Activated T-helper 1 cell treated with anti-CD3 and anti-CD28 coated beads, Interleukin-12 subunit alpha, Interleukin-12 subunit beta, Interleukin-2, Interleukin-4 antibody, amounts not matched to agents 30 ng/mL and 10 ng/mL and 1 ng/mL, durations not matched to agents 14 hours and 24 hours and 36 hours (primary cell): Measurements from ENCODE around the gene AGBL1. TPM values are rescaled to one million over a fixed set of nuclear protein-coding genes. Genes with fewer than 3 reads are reported as not detected.
"Not testable (repeated sequence)": the region's sequence is repeated elsewhere in the genome, so short reads cannot be mapped to it uniquely, and the experiment has no call there.

Source experiments
- DNase-seq: peaks from one replicate; pipeline ENCODE4 v3.0.0; 2021; ENCODE audit warnings: low spot score
- H3K27ac Mint-ChIP-seq: one replicate; pipeline ENCODE4 v1.8.0; 2021; ENCODE audit warnings: mild to moderate bottlenecking, mixed read lengths
- H3K27me3 Mint-ChIP-seq: one replicate; pipeline ENCODE4 v1.8.0; 2022; ENCODE audit warnings: mild to moderate bottlenecking, moderate library complexity, mixed read lengths; ENCODE audit not compliant: insufficient read depth
- H3K36me3 Mint-ChIP-seq: one replicate; pipeline ENCODE4 v1.8.0; 2021; ENCODE audit warnings: low read depth, mixed read lengths
- H3K4me1 Mint-ChIP-seq: one replicate; pipeline ENCODE4 v1.8.0; 2021; ENCODE audit warnings: low read depth, mixed read lengths
- H3K4me3 Mint-ChIP-seq: one replicate; pipeline ENCODE4 v1.8.0; 2021; ENCODE audit warnings: mild to moderate bottlenecking, moderate library complexity, mixed read lengths
- H3K9me3 Mint-ChIP-seq: one replicate; pipeline ENCODE4 v1.8.0; 2021; ENCODE audit warnings: mixed read lengths
- intact Hi-C: fragments of 100-400 bp; cut with micrococcal nuclease; formaldehyde crosslinking; loops from one replicate; pipeline ENCODE4 v1.15.1; 2024
- total RNA-seq: library from RNA; stranded (reverse); gene quantifications from 2 replicates; pipeline ENCODE4 v1.2.3, GENCODE V29; 2022

The AGBL1 gene
- total RNA-seq, 1 donor from 2014 or later, result not detected

- H3K4me1 Mint-ChIP-seq, result no peaks in the 10 kb centered on the region
- no peak overlapping the region for H3K27ac Mint-ChIP-seq
- intact Hi-C loops, result no loop called here
- H3K9me3 Mint-ChIP-seq, result peaks cover 4% of the 10 kb centered on the region
- peaks cover 2% of the 10 kb centered on the region for H3K27me3 Mint-ChIP-seq
- H3K36me3 Mint-ChIP-seq, result no peaks in the 10 kb centered on the region
- no peak for DNase-seq
- no peak overlapping the region for H3K4me3 Mint-ChIP-seq
These were observed 366.0 kb downstream of the AGBL1 start for GRCh38 chr15:86445579-86446252.

GRCh38 chr15:86446253-86446640 is 366.6 kb downstream of the AGBL1 start:
- no peak for DNase-seq
- no peaks in the 10 kb centered on the region for H3K36me3 Mint-ChIP-seq
- peaks cover 2% of the 10 kb centered on the region for H3K27me3 Mint-ChIP-seq
- no peak overlapping the region for H3K4me3 Mint-ChIP-seq
- H3K9me3 Mint-ChIP-seq, result peaks cover 4% of the 10 kb centered on the region
- no peaks in the 10 kb centered on the region for H3K4me1 Mint-ChIP-seq
- H3K27ac Mint-ChIP-seq, result no peak overlapping the region
- intact Hi-C loops, result no loop called here

- H3K27ac Mint-ChIP-seq, H3K4me1 Mint-ChIP-seq, intact Hi-C loops, H3K36me3 Mint-ChIP-seq, H3K4me3 Mint-ChIP-seq, DNase-seq, H3K27me3 Mint-ChIP-seq: not testable (repeated sequence)
- peaks cover 19% of the 10 kb centered on the region for H3K9me3 Mint-ChIP-seq
These were observed 385.9 kb downstream of the AGBL1 start for GRCh38 chr15:86465470-86466039.

- H3K4me1 Mint-ChIP-seq, result no peaks in the 10 kb centered on the region
- no peak overlapping the region for H3K4me3 Mint-ChIP-seq
- peaks cover 3% of the 10 kb centered on the region for H3K9me3 Mint-ChIP-seq
- DNase-seq, result no peak
- no peak overlapping the region for H3K27ac Mint-ChIP-seq
- intact Hi-C loops, result no loop called here
- H3K36me3 Mint-ChIP-seq, result no peaks in the 10 kb centered on the region
- no peaks in the 10 kb centered on the region for H3K27me3 Mint-ChIP-seq
These were observed 402.0 kb downstream of the AGBL1 start for GRCh38 chr15:86481720-86482119.

GRCh38 chr15:86483936-86484335 is 404.3 kb downstream of the AGBL1 start:
- Mint-ChIP-seq H3K36me3 (no peaks in the 10 kb centered on the region), H3K27me3 (no peaks in the 10 kb centered on the region), H3K9me3 (peaks cover 3% of the 10 kb centered on the region), H3K27ac (no peak overlapping the region), H3K4me3 (no peak overlapping the region), H3K4me1 (no peaks in the 10 kb centered on the region)
- intact Hi-C loops, result no loop called here
- DNase-seq, result no peak

- Mint-ChIP-seq H3K4me1 (no peaks in the 10 kb centered on the region), H3K9me3 (no peaks in the 10 kb centered on the region), H3K4me3 (no peak overlapping the region), H3K27me3 (no peaks in the 10 kb centered on the region), H3K27ac (no peak overlapping the region), H3K36me3 (no peaks in the 10 kb centered on the region)
- DNase-seq, result no peak
- intact Hi-C loops, result no loop called here
These were observed 408.4 kb downstream of the AGBL1 start for GRCh38 chr15:86488046-86488445.

GRCh38 chr15:86489981-86490380 is 410.3 kb downstream of the AGBL1 start:
- Mint-ChIP-seq H3K4me3 (no peak overlapping the region), H3K27ac (no peak overlapping the region), H3K4me1 (no peaks in the 10 kb centered on the region), H3K36me3 (no peaks in the 10 kb centered on the region), H3K9me3 (no peaks in the 10 kb centered on the region), H3K27me3 (no peaks in the 10 kb centered on the region)
- no peak for DNase-seq
- intact Hi-C loops, result no loop called here

- intact Hi-C loops, result no loop called here
- no peaks in the 10 kb centered on the region for H3K36me3 Mint-ChIP-seq
- no peak overlapping the region for H3K27ac Mint-ChIP-seq
- H3K4me3 Mint-ChIP-seq, result no peak overlapping the region
- H3K4me1 Mint-ChIP-seq, result no peaks in the 10 kb centered on the region
- no peaks in the 10 kb centered on the region for H3K27me3 Mint-ChIP-seq
- no peaks in the 10 kb centered on the region for H3K9me3 Mint-ChIP-seq
- no peak for DNase-seq
These were observed 411.4 kb downstream of the AGBL1 start for GRCh38 chr15:86491118-86491517.

- Mint-ChIP-seq H3K27me3 (no peaks in the 10 kb centered on the region), H3K4me1 (no peaks in the 10 kb centered on the region), H3K4me3 (no peak overlapping the region), H3K36me3 (no peaks in the 10 kb centered on the region), H3K9me3 (no peaks in the 10 kb centered on the region), H3K27ac (no peak overlapping the region)
- no peak for DNase-seq
- intact Hi-C loops, result no loop called here
These were observed 414.2 kb downstream of the AGBL1 start for GRCh38 chr15:86493884-86494283.

GRCh38 chr15:86494475-86494874 is 414.8 kb downstream of the AGBL1 start:
- Mint-ChIP-seq H3K27me3 (no peaks in the 10 kb centered on the region), H3K27ac (no peak overlapping the region), H3K36me3 (no peaks in the 10 kb centered on the region), H3K4me1 (no peaks in the 10 kb centered on the region), H3K9me3 (no peaks in the 10 kb centered on the region), H3K4me3 (no peak overlapping the region)
- DNase-seq, result no peak
- intact Hi-C loops, result no loop called here

- Mint-ChIP-seq H3K9me3 (no peaks in the 10 kb centered on the region), H3K27me3 (no peaks in the 10 kb centered on the region), H3K27ac (no peak overlapping the region), H3K36me3 (no peaks in the 10 kb centered on the region), H3K4me1 (no peaks in the 10 kb centered on the region), H3K4me3 (no peak overlapping the region)
- no peak for DNase-seq
- intact Hi-C loops, result no loop called here
These were observed 422.6 kb downstream of the AGBL1 start for GRCh38 chr15:86502301-86502700.

GRCh38 chr15:86505951-86506350 is 426.3 kb downstream of the AGBL1 start:
- Mint-ChIP-seq H3K9me3 (no peaks in the 10 kb centered on the region), H3K27ac (no peak overlapping the region), H3K4me1 (no peaks in the 10 kb centered on the region), H3K4me3 (no peak overlapping the region), H3K27me3 (no peaks in the 10 kb centered on the region), H3K36me3 (no peaks in the 10 kb centered on the region)
- intact Hi-C loops, result no loop called here
- DNase-seq, result no peak

GRCh38 chr15:86506401-86506800 is 426.7 kb downstream of the AGBL1 start:
- H3K9me3 Mint-ChIP-seq, result no peaks in the 10 kb centered on the region
- H3K4me3 Mint-ChIP-seq, result no peak overlapping the region
- intact Hi-C loops, result no loop called here
- H3K27me3 Mint-ChIP-seq, result peaks cover under 1% of the 10 kb centered on the region
- H3K27ac Mint-ChIP-seq, result no peak overlapping the region
- no peaks in the 10 kb centered on the region for H3K4me1 Mint-ChIP-seq
- no peaks in the 10 kb centered on the region for H3K36me3 Mint-ChIP-seq
- no peak for DNase-seq

- intact Hi-C loops, result no loop called here
- H3K27ac Mint-ChIP-seq, result no peak overlapping the region
- no peaks in the 10 kb centered on the region for H3K4me1 Mint-ChIP-seq
- no peak overlapping the region for H3K4me3 Mint-ChIP-seq
- peaks cover 9% of the 10 kb centered on the region for H3K27me3 Mint-ChIP-seq
- H3K36me3 Mint-ChIP-seq, result no peaks in the 10 kb centered on the region
- H3K9me3 Mint-ChIP-seq, result no peaks in the 10 kb centered on the region
- no peak for DNase-seq
These were observed 436.0 kb downstream of the AGBL1 start for GRCh38 chr15:86515625-86516024.
